GM20000 (cell line): ENCODE measurements around the gene AMH.

Source experiments
- DNase-seq: peaks from one replicate; pipeline ENCODE4 v3.0.0; 2012; ENCODE audit warnings: low spot score
- TF ChIP-seq, protein P1 (sequence below): IDR thresholded peaks from 2 replicates; pipeline ENCODE4 v1.5.1; 2012; ENCODE audit warnings: mild to moderate bottlenecking, control low read depth; ENCODE audit errors: extremely low read depth, missing control alignments

Gene AMH

GRCh38 chr19:2223391-2223790, 25.7 kb upstream of the AMH start:
- TF ChIP-seq, protein P1, sequence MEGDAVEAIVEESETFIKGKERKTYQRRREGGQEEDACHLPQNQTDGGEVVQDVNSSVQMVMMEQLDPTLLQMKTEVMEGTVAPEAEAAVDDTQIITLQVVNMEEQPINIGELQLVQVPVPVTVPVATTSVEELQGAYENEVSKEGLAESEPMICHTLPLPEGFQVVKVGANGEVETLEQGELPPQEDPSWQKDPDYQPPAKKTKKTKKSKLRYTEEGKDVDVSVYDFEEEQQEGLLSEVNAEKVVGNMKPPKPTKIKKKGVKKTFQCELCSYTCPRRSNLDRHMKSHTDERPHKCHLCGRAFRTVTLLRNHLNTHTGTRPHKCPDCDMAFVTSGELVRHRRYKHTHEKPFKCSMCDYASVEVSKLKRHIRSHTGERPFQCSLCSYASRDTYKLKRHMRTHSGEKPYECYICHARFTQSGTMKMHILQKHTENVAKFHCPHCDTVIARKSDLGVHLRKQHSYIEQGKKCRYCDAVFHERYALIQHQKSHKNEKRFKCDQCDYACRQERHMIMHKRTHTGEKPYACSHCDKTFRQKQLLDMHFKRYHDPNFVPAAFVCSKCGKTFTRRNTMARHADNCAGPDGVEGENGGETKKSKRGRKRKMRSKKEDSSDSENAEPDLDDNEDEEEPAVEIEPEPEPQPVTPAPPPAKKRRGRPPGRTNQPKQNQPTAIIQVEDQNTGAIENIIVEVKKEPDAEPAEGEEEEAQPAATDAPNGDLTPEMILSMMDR: no peak
- no peak for DNase-seq

DNA sequence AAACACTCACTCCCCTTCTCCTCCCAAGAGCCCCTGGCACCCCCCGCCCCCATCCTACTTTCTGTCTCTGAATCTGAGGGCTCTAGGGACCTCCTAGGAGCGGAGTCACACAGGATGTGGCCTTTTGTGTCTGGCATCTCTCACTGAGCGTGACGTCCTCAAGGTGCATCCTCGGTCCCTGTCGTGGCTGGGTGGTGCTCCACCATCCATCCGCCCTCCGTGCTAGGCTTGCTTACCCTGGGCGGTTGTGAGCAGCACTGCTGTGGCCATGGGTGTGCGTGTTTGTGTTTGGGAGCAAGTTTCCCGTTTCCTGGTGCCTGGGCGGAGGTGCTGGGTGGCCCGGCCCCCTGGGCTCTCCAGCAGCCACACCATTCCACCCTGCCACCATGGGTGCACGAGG, 25.2 kb upstream of the AMH start:
- DNase-seq: no peak
- TF ChIP-seq, protein P1: no peak

GRCh38 chr19:2224754-2225349, 24.3 kb upstream of the AMH start:
- DNase-seq: no peak
- TF ChIP-seq, protein P1: no peak

DNA sequence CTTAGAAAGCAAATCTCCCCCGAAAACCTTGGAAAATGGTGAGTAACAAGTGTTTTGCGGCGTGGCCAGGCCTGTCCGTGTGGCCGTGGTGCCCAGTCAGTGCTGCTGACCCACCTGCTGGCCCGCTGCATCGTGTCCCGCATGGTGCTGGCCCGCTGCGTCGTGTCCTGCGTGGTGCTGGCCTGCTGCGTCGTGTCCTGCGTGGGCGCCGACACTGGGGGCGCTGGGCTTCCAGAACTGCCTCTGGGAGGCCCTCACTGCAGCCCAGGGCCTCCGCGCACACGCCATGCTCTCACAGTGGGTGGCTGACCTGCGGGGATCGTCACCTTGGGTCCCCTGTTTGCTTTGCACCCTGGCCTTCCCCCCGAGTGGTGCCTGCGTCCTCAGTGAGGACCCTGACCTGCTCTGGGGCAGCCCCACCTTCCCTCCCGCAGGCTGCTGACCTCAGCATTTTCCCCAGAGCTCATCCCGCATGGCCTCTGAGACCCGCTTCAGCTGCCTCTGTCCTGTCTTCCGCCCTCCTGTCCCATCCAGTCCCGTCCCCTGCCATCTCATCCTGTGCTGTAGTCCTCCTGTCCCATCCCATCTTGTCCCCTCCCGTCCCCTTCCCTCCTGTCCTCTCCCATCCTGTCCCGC, 23.6 kb upstream of the AMH start:
- no peak for DNase-seq
- TF ChIP-seq, protein P1: no peak

- no peak for DNase-seq
- TF ChIP-seq, protein P1: no peak
These were observed 22.9 kb upstream of the AMH start for GRCh38 chr19:2226051-2226839.

DNA sequence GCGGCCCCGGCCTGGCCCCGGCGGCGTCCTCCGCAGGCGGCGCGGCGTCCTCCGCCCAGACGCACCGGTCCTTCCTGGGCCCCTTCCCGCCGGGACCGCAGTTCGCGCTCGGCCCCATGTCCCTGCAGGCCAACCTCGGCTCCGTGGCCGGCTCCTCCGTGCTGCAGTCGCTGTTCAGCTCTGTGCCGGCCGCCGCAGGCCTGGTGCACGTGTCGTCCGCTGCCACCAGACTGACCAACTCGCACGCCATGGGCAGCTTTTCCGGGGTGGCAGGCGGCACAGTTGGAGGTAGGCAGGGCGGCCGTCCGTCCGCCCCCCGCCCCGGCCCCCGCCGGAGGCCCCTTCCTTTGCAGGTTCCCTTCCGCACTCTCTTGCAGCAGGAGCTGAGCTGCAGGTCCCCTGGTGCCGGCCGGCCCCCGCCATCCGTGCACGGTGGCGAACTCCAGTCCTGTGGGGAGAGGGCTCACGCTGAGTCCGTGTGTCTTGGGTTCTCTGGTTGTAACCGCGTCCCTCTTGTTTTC, 22.2 kb upstream of the AMH start:
- DNase-seq: no peak
- TF ChIP-seq, protein P1: no peak

DNA sequence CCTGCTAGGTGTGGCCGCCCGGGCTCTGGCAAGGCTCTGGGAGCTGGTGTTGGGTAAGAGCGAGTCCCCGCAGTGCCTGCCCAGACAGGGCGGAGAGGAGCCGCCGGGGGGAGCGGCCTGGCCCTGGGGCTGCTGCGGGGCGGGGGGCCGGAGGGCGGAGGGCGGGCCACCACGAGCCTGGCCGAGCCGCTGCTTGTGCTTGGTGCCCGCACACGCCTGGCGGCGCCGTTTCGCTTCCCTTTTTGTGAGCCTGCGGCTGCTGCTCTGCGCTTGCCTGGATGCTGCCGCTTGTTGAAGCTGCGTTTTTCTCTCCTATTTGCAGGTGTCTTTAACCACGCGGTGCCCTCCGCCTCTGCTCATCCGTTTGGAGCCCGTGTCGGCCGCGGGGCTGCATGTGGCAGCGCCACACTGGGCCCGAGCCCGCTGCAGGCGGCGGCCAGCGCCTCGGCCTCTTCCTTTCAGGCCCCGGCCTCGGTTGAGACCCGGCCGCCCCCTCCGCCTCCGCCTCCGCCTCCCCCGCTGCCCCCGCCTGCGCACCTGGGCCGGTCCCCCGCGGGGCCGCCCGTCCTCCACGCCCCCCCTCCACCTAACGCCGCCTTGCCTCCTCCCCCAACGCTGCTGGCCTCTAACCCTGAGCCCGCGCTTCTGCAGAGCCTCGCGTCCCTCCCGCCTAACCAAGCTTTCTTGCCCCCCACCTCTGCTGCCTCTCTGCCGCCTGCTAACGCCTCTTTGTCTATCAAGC, 21.5 kb upstream of the AMH start:
- TF ChIP-seq, protein P1: no peak
- DNase-seq: no peak
